Measurements from ENCODE around the gene PDE8A. TPM values are rescaled to one million over a fixed set of nuclear protein-coding genes. Genes with fewer than 3 reads are reported as not detected.

Gene PDE8A
- total RNA-seq, 1 donor from 2014 or later: 12.5 TPM

- intact Hi-C loops (cut with micrococcal nuclease): no loop called here
These were observed 20.6 kb upstream of the PDE8A start for GRCh38 chr15:84961114-84961452.

- intact Hi-C loops (cut with micrococcal nuclease): no loop called here
These were observed 19.9 kb upstream of the PDE8A start for GRCh38 chr15:84961707-84962106.

GRCh38 chr15:84962955-84963354 is 18.7 kb upstream of the PDE8A start:
- intact Hi-C loops (cut with micrococcal nuclease): no loop called here

GRCh38 chr15:84967380-84967779 is 14.3 kb upstream of the PDE8A start:
- intact Hi-C loops (cut with micrococcal nuclease): no loop called here

GRCh38 chr15:84968301-84968700 is 13.4 kb upstream of the PDE8A start:
- intact Hi-C loops (cut with micrococcal nuclease): no loop called here

GRCh38 chr15:84969257-84969656 is 12.4 kb upstream of the PDE8A start:
- intact Hi-C loops (cut with micrococcal nuclease): no loop called here

GRCh38 chr15:84970843-84971242 is 10.8 kb upstream of the PDE8A start:
- intact Hi-C loops (cut with micrococcal nuclease): no loop called here

- intact Hi-C loops (cut with micrococcal nuclease): no loop called here
These were observed 7.9 kb upstream of the PDE8A start for GRCh38 chr15:84973492-84974460.

- intact Hi-C loops (cut with micrococcal nuclease): no loop called here
These were observed 5.7 kb upstream of the PDE8A start for GRCh38 chr15:84975871-84976351.

GRCh38 chr15:84976746-84977345 is 4.8 kb upstream of the PDE8A start:
- intact Hi-C loops (cut with micrococcal nuclease): no loop called here

GRCh38 chr15:84979651-84980050 is 2.0 kb upstream of the PDE8A start:
- intact Hi-C loops (cut with micrococcal nuclease): loop anchor here (1.0 to 10.0 kb wide), 3 partner anchors 232 to 408 kb away; partner anchors contain the start of genes SEC11A and ZNF592

GRCh38 chr15:84980196-84981053 is 1.2 kb upstream of the PDE8A start:
- intact Hi-C loops (cut with micrococcal nuclease): loop anchor here (1.0 to 10.0 kb wide), 7 partner anchors 233 to 409 kb away; partner anchors contain the start of genes AKAP13, SEC11A, WDR73 and ZNF592

GRCh38 chr15:84981054-84981710 is 474 bp upstream of the PDE8A start:
- intact Hi-C loops (cut with micrococcal nuclease): loop anchor here (1.0 to 10.0 kb wide), 6 partner anchors 234 to 399 kb away; partner anchors contain the start of genes AKAP13, SEC11A, WDR73 and ZNF592

- intact Hi-C loops (cut with micrococcal nuclease): loop anchor here (2.0 to 10.0 kb wide), 3 partner anchors 235 to 348 kb away; partner anchors contain the start of genes SEC11A and ZNF592
These were observed 755 bp downstream of the PDE8A start for GRCh38 chr15:84982301-84982920.

- intact Hi-C loops (cut with micrococcal nuclease): loop anchor here (2.0 to 10.0 kb wide), 3 partner anchors 236 to 348 kb away; partner anchors contain the start of genes SEC11A and ZNF592
These were observed 1.6 kb downstream of the PDE8A start for GRCh38 chr15:84983294-84983693.

- intact Hi-C loops (cut with micrococcal nuclease): loop anchor here (2.0 to 10.0 kb wide), 3 partner anchors 236 to 347 kb away; partner anchors contain the start of genes SEC11A and ZNF592
These were observed 2.1 kb downstream of the PDE8A start for GRCh38 chr15:84983711-84984110.

GRCh38 chr15:84985158-84985557 is 3.5 kb downstream of the PDE8A start:
- intact Hi-C loops (cut with micrococcal nuclease): loop anchor here (10.0 kb wide), 1 partner anchor 270 kb away; the partner anchor contains the start of gene SEC11A

- intact Hi-C loops (cut with micrococcal nuclease): loop anchor here (10.0 kb wide), 1 partner anchor 273 kb away; the partner anchor contains the start of gene SEC11A
These were observed 5.7 kb downstream of the PDE8A start for GRCh38 chr15:84987351-84987750.

GRCh38 chr15:84987949-84988624 is 6.4 kb downstream of the PDE8A start:
- intact Hi-C loops (cut with micrococcal nuclease): loop anchor here (10.0 kb wide), 1 partner anchor 273 kb away; the partner anchor contains the start of gene SEC11A

Measured in T-helper 2 cell treated with Interferon-gamma antibody and Interleukin-4, amounts not matched to agents 100 ng/mL and 5 ng/mL, for 36 hours (primary cell).